ENCODE results near the gene SMARCC1.
A peak's percentile ranks its signal among the peaks of the same experiment; 100 is the strongest.

SMARCC1 gene

GRCh38 chr3:47581835-47582234 lies 199.9 kb downstream of the SMARCC1 start:
- DNase-seq, result no peak

GRCh38 chr3:47581422-47581821 lies 200.3 kb downstream of the SMARCC1 start:
- no peak for DNase-seq

GRCh38 chr3:47580481-47580880 lies 201.2 kb downstream of the SMARCC1 start:
- no peak for DNase-seq

GRCh38 chr3:47579875-47580274 lies 201.8 kb downstream of the SMARCC1 start:
- no peak for DNase-seq

- DNase-seq, result peak in 1 of 2 donors; percentile 39
These were observed 202.7 kb downstream of the SMARCC1 start, which contains the start of gene CSPG5 for GRCh38 chr3:47578691-47579632. Gene CSPG5, minus strand, starts transcription at chr3:47578865. Its CDS starts 172 bp downstream, at chr3:47578693.

- peak; percentile 17 to 64 for DNase-seq
These were observed 203.5 kb downstream of the SMARCC1 start for GRCh38 chr3:47578119-47578632.

GRCh38 chr3:47577583-47578118 lies 204.0 kb downstream of the SMARCC1 start:
- DNase-seq, result no peak

- DNase-seq, result no peak
These were observed 208.2 kb downstream of the SMARCC1 start for GRCh38 chr3:47573190-47574172.

- DNase-seq, result no peak
These were observed 210.1 kb downstream of the SMARCC1 start for GRCh38 chr3:47571391-47572175.

- no peak for DNase-seq
These were observed 212.8 kb downstream of the SMARCC1 start for GRCh38 chr3:47568901-47569300.

GRCh38 chr3:47567149-47567548 lies 214.5 kb downstream of the SMARCC1 start:
- DNase-seq, result no peak

- DNase-seq, result no peak
These were observed 215.0 kb downstream of the SMARCC1 start for GRCh38 chr3:47566667-47567066.

GRCh38 chr3:47565734-47566550 lies 215.8 kb downstream of the SMARCC1 start:
- no peak for DNase-seq

GRCh38 chr3:47556351-47556750 lies 225.3 kb downstream of the SMARCC1 start:
- DNase-seq, result no peak

- DNase-seq, result no peak
These were observed 227.4 kb downstream of the SMARCC1 start for GRCh38 chr3:47554335-47554734.

GRCh38 chr3:47553407-47553806 lies 228.3 kb downstream of the SMARCC1 start:
- no peak for DNase-seq

GRCh38 chr3:47542471-47543173 lies 239.1 kb downstream of the SMARCC1 start:
- no peak for DNase-seq

- DNase-seq, result no peak
These were observed 240.0 kb downstream of the SMARCC1 start for GRCh38 chr3:47541583-47542108.

- DNase-seq, result no peak
These were observed 241.4 kb downstream of the SMARCC1 start for GRCh38 chr3:47540281-47540680.

GRCh38 chr3:47536967-47537366 lies 244.7 kb downstream of the SMARCC1 start:
- no peak for DNase-seq
